COR-L47 (cell line): ENCODE data around the gene TFPT.

Source experiments
- DNase-seq: peaks from one replicate; lab custom pipeline; 2025; lab: John Stamatoyannopoulos, UW

Gene TFPT

DNA sequence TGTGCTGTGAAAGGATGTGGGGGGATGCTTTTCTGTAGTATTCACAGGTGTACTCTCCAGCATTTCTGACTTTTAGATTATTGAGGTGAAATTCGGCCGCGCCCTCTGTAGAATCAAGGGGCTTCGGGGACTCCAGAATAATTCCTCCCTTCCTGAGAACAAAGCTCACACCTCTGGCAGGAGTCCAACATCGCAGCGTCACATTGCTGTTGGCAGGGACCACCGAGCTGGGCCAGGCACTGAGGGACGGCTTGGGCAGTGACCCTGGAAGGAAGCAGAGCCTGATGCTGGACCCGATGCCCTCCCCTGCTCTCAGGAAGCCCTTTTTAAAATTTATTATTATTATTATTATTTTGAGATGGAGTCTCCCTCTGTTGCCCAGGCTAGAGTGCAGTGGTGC, 40.6 kb downstream of the TFPT start:
- DNase-seq: no peak

- DNase-seq: no peak
These were observed 41.6 kb downstream of the TFPT start for GRCh38 chr19:54073829-54074228.

DNA sequence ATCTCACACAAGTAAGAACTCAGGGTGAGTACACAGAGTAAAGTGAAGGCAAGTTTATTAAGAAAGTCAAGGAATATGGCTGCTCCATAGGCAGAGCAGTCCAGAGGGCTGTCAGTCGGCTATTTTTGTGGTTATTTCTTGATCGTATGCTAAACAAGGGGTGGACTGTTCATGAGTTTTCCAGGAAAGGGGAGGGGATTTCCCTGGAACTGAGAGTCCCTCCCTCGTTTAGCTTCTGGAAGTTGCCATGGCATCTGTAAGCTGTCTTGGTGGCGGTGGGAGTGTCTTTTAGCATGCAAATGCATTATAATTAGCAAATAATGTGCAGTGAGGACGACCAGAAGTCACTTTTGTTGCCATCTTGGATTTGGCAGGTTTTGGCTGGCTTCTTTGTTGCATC, 46.0 kb downstream of the TFPT start:
- DNase-seq: no peak

GRCh38 chr19:54063350-54064116, 51.9 kb downstream of the TFPT start, which contains the start of gene VSTM1:
TSS of gene VSTM1 (minus strand) at chr19:54063897. CDS start at chr19:54063777, 120 bp downstream.
- DNase-seq: no peak

- no peak for DNase-seq
These were observed 52.8 kb downstream of the TFPT start for GRCh38 chr19:54062643-54063042.
